Fibroblast of the aortic adventitia (primary cell): Measurements from ENCODE around the gene TENM4. TPM values are rescaled to one million over a fixed set of nuclear protein-coding genes. Genes with fewer than 3 reads are reported as not detected.
A peak's percentile ranks its signal among the peaks of the same experiment; 100 is the strongest.

Experiments used
- DNase-seq: peaks from one replicate; pipeline ENCODE4 v3.0.0-alpha.2; 2010; ENCODE audit warnings: low read depth
- H3K4me3 ChIP-seq: 2 replicates; pipeline ENCODE4 v1.5.1; 2011; ENCODE audit warnings: low read depth, mild to moderate bottlenecking, control low read depth, low read length, moderate library complexity
- CTCF ChIP-seq: IDR thresholded peaks from 2 replicates; pipeline ENCODE4 v1.5.1; 2011; ENCODE audit warnings: mild to moderate bottlenecking, low read length, control low read depth, inconsistent platforms; ENCODE audit not compliant: insufficient read depth
- total RNA-seq: library from RNA; depleted of rRNA; stranded (reverse); fragments of >200 nt; gene quantifications from 2 replicates; pipeline ENCODE4 v1.2.3, GENCODE V29; 2012; ENCODE audit warnings: low replicate concordance

The TENM4 gene
- total RNA-seq, 1 donor, result 113 TPM

- H3K4me3 ChIP-seq, result no peak overlapping the region
- no peak for TF ChIP-seq CTCF
- DNase-seq, result peak; percentile 55
Observed at GRCh38 chr11:79236541-79236971, 204.3 kb downstream of the TENM4 start.

GRCh38 chr11:79235696-79236095 is 205.1 kb downstream of the TENM4 start:
- no peak for TF ChIP-seq CTCF
- H3K4me3 ChIP-seq, result no peak overlapping the region
- DNase-seq, result no peak

- peak; percentile 59 for DNase-seq
- no peak for TF ChIP-seq CTCF
- H3K4me3 ChIP-seq, result no peak overlapping the region
Observed at GRCh38 chr11:79232346-79232745, 208.5 kb downstream of the TENM4 start.

GRCh38 chr11:79229047-79229446 is 211.8 kb downstream of the TENM4 start:
- no peak overlapping the region for H3K4me3 ChIP-seq
- no peak for TF ChIP-seq CTCF
- DNase-seq, result no peak

- TF ChIP-seq CTCF, result no peak
- DNase-seq, result no peak
Observed at GRCh38 chr11:79227767-79228755, 212.8 kb downstream of the TENM4 start.

GRCh38 chr11:79227308-79227707 is 213.5 kb downstream of the TENM4 start:
- no peak overlapping the region for H3K4me3 ChIP-seq
- no peak for DNase-seq
- no peak for TF ChIP-seq CTCF

More at GRCh38 chr11:79227767-79228755, 212.8 kb downstream of the TENM4 start:
- H3K4me3 ChIP-seq, result no peak overlapping the region
